ENCODE results near the gene COX19. TPM values are rescaled to one million over a fixed set of nuclear protein-coding genes. Genes with fewer than 3 reads are reported as not detected.

Gene COX19
- total RNA-seq, 6 experiments from 2014 or later: 5.6 to 7.6 (median 6.5) TPM

DNA sequence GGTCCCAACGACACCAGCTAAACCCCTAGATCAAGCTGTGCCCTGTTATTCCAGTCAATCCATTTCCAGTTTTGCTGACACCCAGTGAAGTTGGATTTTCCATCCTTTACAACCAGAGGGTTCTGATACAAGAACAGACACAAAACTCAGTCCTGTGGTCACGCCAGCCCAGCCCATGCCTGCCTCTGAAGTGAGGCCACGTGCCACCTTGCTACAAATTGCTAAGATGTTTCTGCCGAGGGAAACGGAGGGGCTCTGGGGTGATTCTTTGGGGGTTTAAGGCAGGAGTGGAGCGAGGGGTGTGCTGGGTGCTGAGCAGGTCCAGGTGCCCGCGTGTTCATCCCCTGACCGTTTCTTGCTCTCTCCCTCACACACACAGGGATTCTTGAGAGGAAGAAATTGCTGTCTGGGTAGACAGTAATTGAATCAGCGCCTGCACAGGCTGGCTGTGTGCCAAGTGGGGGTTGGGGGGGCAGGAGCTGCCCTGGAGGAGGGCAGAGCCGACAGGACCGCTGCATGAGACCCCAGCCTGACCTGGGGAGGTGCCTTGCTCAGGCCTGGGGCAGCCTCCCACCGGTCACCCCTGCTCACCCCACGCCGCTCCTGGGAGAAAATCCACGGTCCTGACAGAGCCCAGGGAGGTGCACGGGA is 58.9 kb downstream of the COX19 start:
- TF ChIP-seq, protein P1, sequence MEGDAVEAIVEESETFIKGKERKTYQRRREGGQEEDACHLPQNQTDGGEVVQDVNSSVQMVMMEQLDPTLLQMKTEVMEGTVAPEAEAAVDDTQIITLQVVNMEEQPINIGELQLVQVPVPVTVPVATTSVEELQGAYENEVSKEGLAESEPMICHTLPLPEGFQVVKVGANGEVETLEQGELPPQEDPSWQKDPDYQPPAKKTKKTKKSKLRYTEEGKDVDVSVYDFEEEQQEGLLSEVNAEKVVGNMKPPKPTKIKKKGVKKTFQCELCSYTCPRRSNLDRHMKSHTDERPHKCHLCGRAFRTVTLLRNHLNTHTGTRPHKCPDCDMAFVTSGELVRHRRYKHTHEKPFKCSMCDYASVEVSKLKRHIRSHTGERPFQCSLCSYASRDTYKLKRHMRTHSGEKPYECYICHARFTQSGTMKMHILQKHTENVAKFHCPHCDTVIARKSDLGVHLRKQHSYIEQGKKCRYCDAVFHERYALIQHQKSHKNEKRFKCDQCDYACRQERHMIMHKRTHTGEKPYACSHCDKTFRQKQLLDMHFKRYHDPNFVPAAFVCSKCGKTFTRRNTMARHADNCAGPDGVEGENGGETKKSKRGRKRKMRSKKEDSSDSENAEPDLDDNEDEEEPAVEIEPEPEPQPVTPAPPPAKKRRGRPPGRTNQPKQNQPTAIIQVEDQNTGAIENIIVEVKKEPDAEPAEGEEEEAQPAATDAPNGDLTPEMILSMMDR (IDR thresholded peaks at IDR 0.05): no peak
- no peak overlapping the region for H3K4me3 Mint-ChIP-seq
- no peaks in the 10 kb centered on the region for H3K36me3 Mint-ChIP-seq (ENCODE audit: low read depth)
- no peak overlapping the region for H3K27ac Mint-ChIP-seq
- DNase-seq: no peak
- peaks cover 3% of the 10 kb centered on the region for H3K27me3 Mint-ChIP-seq (ENCODE audit: insufficient read depth)
- H3K9me3 Mint-ChIP-seq: no peaks in the 10 kb centered on the region
- no peaks in the 10 kb centered on the region for H3K4me1 Mint-ChIP-seq (ENCODE audit: low read depth)

Small RNAs within 50 kb of the gene (microRNA-seq; reads per million reads assigned to microRNA genes)
- 2,210 reads per million, percentile 81 among the genes with 10 or more reads in this experiment for gene MIR339

Other genes starting within 250 kb of the COX19 start
- 10 to 100 TPM; 25.4 to 33.0 (median 27.5) TPM for gene DNAAF5, start 248.8 kb downstream of the COX19 start, total RNA-seq (2021; fragmentation: NEBNext Ultra II Directional; extraction: Animal tissue kit (Norgen Biotek cat#: 25700))
- gene PRKAR1B, start 248.3 kb downstream of the COX19 start, total RNA-seq (2021; fragmentation: NEBNext Ultra II Directional; extraction: Animal tissue kit (Norgen Biotek cat#: 25700)): 10 to 100 TPM; 15.5 to 22.7 (median 17.1) TPM
- gene SUN1, start 143.1 kb downstream of the COX19 start, total RNA-seq (2021; fragmentation: NEBNext Ultra II Directional; extraction: Animal tissue kit (Norgen Biotek cat#: 25700)): 10 to 100 TPM; 51.0 to 69.8 (median 61.2) TPM
- 10 to 100 TPM; 21.3 to 26.3 (median 25.5) TPM for gene GET4, start 99.0 kb downstream of the COX19 start, total RNA-seq (2021; fragmentation: NEBNext Ultra II Directional; extraction: Animal tissue kit (Norgen Biotek cat#: 25700))
- gene ADAP1, start 20.9 kb downstream of the COX19 start, total RNA-seq (2021; fragmentation: NEBNext Ultra II Directional; extraction: Animal tissue kit (Norgen Biotek cat#: 25700)): 1 to 10 TPM in 2 of 6 experiments, under 1 TPM in 4; 0.64 to 1.1 (median 0.90) TPM
- under 1 TPM in 2 of 6 experiments, not detected in 4; 0.15 to 0.25 TPM for gene CYP2W1, start 7.6 kb upstream of the COX19 start, total RNA-seq (2021; fragmentation: NEBNext Ultra II Directional; extraction: Animal tissue kit (Norgen Biotek cat#: 25700))
- gene GPR146, start 69.0 kb upstream of the COX19 start, total RNA-seq (2021; fragmentation: NEBNext Ultra II Directional; extraction: Animal tissue kit (Norgen Biotek cat#: 25700)): under 1 TPM; 0.26 to 0.92 (median 0.52) TPM
- 1 to 10 TPM; 4.6 to 7.1 (median 5.3) TPM for gene GPER1, start 112.6 kb upstream of the COX19 start, total RNA-seq (2021; fragmentation: NEBNext Ultra II Directional; extraction: Animal tissue kit (Norgen Biotek cat#: 25700))
- 10 to 100 TPM; 14.3 to 20.8 (median 18.0) TPM for gene ZFAND2A, start 184.6 kb upstream of the COX19 start, total RNA-seq (2021; fragmentation: NEBNext Ultra II Directional; extraction: Animal tissue kit (Norgen Biotek cat#: 25700))